H1 (cell line): ENCODE measurements around the gene CHST11. TPM values are rescaled to one million over a fixed set of nuclear protein-coding genes. Genes with fewer than 3 reads are reported as not detected.

Experiments used
- BCL11A ChIP-seq, 2 experiments: IDR thresholded peaks; one replicate each; pipeline ENCODE4 v1.6.1; 2011; ENCODE audit warnings: low read depth in 2 of 2, low read length in 2 of 2, mild to moderate bottlenecking in 2 of 2
- CEBPB ChIP-seq: IDR thresholded peaks from 2 replicates; pipeline ENCODE4 v1.6.1; 2012; ENCODE audit warnings: low read depth, low read length
- RAD21 ChIP-seq, 2 experiments: IDR thresholded peaks in 1 of 2; conservative IDR thresholded peaks in 1 of 2; 2 replicates each; pipeline ENCODE4 v1.6.1; 2011; ENCODE audit warnings: low read depth in 2 of 2, low read length in 2 of 2, improper control_type of control experiment in 1 of 2, inconsistent platforms in 1 of 2, mild to moderate bottlenecking in 1 of 2, moderate library complexity in 1 of 2
- SIX5 ChIP-seq: IDR thresholded peaks from 2 replicates; pipeline ENCODE4 v1.6.1; 2011; ENCODE audit warnings: mild to moderate bottlenecking, low read depth, low read length
- polyA plus RNA-seq, 7 experiments: library from polyadenylated mRNA; depleted of rRNA in 3 of 7; stranded (reverse) in 5 of 7; unstranded in 2 of 7; fragments of >200 nt in 5 of 7; fragments of 200-250 nt in 2 of 7; gene quantifications; 1 replicate in 5 of 7; 2 replicates in 1 of 7; 4 replicates in 1 of 7; pipeline versions ENCODE4 v1.2.1 to v1.2.3, GENCODE V29; 2011 to 2013; ENCODE audit warnings: missing spikeins in 2 of 7, mixed read lengths in 2 of 7
- total RNA-seq: library from RNA; stranded (reverse); fragmentation: NEBNext Ultra II Directional; extraction: Animal tissue kit (Norgen Biotek cat#: 25700); gene quantifications from 2 replicates; pipeline ENCODE4 v1.2.1, GENCODE V29; 2021

CHST11 gene
- total and polyA plus RNA-seq, 2 of the 8 experiments (the other 6 are each of a cell fraction or from before 2014, with no cell fraction given): 14.4 to 20.8 TPM

GRCh38 chr12:104635607-104636343 is 179.0 kb downstream of the CHST11 start (continued):
- TF ChIP-seq CEBPB: no peak
- TF ChIP-seq SIX5: no peak
- TF ChIP-seq RAD21 (IDR thresholded peaks at IDR 0.05 in 1 of 2, conservative IDR thresholded peaks at IDR 0.05 in 1 of 2; ENCODE audit: low read depth in 2 of 2, low read length in 2 of 2): no peak
- TF ChIP-seq BCL11A (IDR thresholded peaks at IDR 0.05; ENCODE audit: low read depth in 2 of 2, low read length in 2 of 2): no peak
- TF ChIP-seq, all 59 proteins: peak for 0
